ENCODE results near the gene POLE.

Gene POLE

GRCh38 chr12:132673288-132674179 is 13.6 kb downstream of the POLE start:
- DNase-seq, result no peak

DNA sequence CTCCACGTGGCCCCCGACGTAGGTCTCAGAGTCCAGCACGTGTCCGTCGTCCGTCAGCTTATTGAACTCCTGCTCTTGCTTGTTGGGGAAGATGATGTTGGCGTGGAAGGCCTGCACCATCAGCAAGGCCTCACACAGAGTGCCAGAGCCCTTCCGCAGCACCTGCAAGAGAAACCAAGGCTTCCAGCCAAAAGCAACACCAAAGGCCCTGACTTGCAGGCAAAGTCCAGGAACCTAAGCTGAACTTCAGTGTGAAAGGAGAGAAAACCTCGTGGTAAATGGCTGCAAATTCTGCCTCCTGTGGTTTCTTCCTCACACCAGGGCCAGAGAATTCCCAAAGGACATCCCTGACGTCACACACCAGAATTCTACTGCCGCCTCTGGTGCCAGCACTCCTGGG is 14.5 kb downstream of the POLE start:
- DNase-seq, result no peak

DNA sequence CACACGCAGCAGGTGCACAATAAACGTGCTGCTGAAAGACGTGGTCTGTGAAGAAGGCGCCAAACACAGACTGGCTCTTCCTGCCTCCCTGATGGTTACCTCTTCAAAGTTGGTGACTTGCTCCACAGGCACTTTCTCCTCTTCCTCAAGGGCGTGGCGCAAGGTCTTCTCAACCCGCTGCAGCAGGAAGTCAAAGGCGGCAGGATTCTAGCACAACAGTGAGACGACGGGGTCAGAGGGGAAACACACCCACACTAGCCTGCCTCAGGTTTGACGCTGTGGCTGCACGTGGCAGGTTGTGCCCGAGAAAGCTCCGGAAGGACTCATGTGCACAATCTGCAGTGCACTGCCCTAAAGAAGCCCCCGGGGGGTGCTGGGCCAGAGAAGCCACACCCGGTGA is 15.0 kb downstream of the POLE start:
- DNase-seq, result no peak

DNA sequence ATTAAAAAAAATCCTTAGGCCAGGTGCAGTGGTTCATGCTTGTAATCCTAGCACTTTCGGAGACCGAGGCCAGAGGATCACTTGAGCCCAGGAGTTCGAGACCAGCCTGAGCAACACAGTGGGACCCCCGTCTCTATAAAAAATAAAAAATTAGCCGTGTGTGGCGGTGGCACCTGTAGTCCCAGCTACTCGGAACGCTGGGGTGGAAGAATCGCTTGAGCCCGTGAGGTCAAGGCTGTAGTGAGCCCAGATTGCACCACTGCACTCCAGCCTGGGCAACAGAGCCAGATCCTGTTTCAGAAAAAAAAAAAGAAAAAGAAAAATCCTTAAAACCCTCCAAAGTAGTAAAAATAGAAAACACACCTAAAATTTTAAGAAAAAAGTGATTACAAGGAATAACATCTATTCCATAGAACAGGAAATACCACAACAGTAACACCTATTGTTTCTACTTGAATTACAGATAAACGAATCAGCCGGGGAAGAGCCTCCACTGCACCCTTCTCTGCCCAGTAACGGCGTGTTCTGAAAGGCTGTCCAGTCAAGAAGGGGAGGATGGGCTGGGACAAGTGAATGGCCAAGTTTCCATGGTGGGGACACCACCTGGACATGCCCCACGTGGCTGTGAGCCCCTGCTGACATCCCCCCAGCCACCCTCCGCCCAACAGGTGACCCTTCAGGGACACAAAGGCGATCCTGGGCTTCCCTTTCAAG is 17.8 kb downstream of the POLE start:
- DNase-seq, result no peak

DNA sequence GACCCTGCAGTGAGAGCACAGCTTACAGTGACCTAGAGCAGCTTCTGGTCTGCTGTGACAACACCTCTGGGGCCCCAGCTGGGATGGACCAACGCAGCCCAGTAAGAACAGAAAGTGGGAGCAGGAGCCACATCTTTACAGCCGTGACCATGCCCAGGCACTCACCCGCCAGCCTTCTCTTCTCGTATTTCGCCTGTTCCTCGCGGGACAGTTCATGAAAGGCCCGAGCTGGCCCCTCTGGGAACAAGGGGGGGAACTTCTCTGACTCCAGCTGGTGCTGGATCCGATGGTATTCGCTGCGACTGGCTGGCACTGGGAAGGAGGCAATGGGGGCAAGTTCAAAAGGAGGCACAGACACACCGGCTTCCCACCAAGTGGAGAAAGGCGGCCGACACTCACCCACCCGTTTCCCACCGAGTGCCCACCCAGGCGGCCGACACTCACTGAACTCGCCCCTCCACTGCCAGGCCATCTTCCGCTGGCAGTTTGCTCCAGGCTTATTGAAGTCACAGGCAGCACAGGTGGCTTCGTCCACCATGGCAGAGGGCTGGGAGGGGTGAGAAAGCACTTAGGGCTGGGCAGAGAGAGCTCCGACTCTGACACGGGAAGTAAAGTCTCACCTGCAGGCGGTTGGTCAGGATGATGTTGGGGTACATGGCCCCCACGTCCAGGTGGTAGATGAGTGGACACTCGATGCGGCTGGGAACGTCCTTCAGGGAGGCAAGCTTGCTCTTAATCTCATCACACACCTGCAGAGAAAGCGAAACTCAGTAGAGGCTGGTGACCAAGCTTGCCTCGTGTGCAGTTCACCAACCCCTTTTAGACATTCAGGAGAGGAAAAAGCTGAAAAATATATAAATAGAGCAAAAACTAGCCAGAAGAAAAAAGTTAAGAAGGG is 18.7 kb downstream of the POLE start:
- no peak for DNase-seq

GRCh38 chr12:132665794-132666193 is 21.3 kb downstream of the POLE start:
- no peak for DNase-seq

DNA sequence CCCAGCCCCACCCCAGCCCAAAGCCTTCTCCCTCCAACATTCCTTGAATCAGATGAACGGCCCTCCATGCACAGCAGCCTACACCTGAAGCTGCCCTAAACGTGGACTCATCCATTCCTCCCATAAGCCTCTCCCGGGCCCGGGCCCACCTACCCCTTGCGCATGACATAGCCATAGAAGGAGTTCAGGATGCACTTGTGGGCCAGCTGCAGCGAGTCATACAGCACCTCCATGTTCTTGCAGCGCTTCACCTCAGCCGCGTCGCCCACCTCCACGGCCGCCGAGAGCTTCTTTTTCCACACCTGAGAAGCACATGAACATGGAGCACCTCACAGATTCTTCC is 22.0 kb downstream of the POLE start:
- no peak for DNase-seq

DNA sequence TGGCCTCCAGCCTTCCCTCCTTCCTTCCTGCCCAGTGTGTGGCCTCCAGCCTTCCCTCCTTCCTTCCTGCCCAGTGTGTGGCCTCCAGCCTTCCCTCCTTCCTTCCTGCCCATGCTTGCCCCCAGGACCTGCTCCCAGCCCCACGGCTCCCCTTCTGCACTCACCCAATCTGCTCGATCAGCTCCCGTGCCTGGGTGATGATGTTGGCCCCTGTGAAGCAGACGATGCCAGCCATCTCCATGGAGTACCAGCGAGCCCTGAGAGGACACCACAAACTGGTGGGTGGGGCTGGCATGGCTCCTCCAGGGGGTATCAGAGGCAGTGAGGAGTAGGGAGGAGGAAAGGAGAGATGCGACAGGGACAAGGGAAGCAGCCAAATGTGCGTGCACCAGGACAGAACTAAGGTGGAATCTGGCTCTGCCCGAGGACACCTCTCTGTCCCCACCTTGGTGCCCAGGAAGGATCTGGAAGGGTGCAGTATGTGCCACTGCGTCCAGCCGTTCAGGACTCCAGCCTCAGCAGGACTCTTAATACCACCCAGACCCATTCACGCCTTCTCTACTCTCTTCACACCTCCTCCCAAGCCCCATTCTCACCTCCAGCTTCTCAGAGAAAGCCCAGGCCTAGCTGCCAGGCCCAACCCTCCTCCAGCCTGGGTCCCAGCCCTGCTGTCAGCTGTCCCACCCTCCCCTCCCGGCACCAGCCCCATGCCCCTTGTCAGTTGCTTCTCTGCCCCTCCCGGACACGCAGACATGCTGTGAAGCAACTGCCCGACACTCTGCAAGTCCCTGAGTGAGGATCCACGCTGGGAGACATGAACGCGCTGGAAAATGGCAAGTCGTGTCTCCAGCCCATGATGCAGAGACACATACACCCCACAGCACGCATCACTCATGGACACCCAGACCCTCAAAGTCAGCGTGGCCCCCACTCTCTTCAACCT is 22.7 kb downstream of the POLE start:
- no peak for DNase-seq

DNA sequence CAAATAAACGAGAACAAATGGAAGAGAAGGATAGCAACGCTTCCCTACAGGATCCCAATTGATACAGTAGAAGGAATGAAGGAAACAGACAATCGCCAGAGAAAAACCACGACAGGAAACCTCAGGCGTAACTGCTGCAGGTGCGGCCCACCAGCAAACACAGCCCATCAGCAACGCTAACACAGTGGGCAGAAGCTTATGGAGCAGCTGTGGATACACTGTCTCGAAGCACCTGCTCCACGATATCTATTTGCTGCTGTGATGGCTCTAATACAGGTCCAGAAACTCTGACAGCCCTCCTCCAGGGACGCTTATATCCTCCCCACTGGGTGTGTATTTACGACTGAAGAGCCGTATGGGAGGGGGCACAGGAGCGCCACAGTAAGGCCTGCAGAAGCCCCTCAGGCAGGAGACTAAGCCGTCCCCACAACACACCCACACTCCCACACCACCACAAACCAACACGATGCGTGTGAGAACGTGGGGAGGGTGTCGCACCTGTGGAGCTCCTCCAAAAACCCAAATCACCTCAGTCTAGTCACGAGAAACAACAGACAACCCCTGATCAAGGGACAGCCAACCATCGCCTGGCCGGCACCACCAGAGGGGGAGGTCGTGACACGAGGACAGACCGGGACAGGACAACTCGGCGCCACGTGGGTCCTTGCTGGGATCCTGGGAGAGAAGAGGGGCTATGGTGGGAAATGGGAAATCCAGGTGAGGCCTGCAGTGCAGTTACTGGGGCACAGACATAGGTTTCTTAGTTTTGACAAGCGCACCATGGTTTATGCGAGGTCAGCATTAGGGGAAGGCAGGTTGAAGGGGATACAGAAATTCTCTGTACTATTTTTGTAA is 24.0 kb downstream of the POLE start:
- DNase-seq, result no peak

GRCh38 chr12:132661972-132662371 is 25.2 kb downstream of the POLE start:
- DNase-seq, result no peak

DNA sequence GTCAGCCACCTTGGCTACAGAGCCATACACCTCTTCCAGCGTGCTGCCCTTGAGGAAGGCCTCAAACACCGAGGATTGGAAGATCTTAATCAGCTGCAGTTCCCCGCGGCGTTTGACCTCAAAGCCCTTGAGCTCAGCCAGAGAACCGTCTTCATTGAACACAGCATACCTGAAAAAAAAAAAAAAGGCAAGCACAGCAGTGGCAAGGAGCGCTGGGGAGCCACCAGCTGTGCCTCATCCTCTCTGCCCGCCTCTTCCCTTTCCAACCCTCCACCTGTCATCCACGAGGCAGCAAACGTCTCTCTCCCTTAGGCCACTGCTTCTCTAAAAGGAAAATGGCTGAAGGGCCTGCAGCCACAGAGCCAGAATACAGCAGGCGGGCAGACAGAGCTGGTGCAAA is 26.1 kb downstream of the POLE start:
- no peak for DNase-seq

- no peak for DNase-seq
Observed at GRCh38 chr12:132660052-132660451, 27.1 kb downstream of the POLE start.

DNA sequence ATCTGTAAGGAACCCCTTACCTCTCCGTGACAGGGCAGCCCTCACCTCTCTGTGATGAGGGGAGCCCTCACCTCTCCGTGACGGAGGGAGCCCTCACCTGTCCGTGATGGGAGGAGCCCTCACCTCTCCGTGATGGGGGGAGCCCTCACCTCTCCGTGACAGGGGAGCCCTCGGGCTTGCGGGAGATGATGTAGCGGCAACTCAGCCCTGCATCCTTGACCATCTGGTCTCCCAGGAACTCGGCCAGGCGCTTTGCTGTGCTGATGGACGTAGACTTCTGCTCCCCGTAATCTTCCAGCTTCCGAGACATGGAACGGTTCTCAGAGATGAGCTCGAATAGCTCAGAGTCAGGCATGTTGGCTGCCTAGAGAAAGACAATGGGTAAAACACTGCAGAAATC is 28.0 kb downstream of the POLE start:
- DNase-seq, result no peak

DNA sequence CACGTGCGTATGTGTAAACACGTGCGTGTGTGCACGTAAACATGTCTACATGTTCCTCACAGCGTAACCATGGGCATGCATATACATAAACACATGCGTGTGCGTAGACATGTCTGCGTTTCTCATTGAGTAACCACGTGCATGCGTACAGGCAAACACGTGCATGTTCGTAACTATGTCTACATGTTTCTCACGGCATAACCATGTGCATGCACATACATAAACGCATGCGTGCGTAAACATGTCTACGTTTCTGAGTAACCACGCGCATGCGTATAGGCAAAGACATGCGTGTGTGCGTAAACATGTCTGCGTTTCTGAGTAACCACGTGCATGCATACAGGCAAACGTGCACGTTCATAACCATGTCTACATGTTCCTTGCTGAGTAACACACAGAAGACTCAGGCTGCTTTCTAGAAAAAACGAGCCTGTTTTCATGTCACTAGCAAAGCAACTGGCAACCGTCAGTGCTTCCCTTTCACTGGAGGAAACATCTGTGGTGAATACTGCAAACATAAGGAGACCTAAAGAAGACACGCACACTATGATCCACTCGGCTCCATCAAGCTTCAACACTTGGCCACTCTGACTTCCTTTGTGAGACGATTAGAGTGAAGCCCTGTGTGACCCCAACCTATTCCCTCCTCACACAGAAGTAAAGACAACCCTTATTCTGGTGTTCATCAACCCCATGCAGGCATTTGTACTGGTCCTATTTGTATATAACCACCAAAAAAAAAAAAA is 28.8 kb downstream of the POLE start:
- no peak for DNase-seq

DNA sequence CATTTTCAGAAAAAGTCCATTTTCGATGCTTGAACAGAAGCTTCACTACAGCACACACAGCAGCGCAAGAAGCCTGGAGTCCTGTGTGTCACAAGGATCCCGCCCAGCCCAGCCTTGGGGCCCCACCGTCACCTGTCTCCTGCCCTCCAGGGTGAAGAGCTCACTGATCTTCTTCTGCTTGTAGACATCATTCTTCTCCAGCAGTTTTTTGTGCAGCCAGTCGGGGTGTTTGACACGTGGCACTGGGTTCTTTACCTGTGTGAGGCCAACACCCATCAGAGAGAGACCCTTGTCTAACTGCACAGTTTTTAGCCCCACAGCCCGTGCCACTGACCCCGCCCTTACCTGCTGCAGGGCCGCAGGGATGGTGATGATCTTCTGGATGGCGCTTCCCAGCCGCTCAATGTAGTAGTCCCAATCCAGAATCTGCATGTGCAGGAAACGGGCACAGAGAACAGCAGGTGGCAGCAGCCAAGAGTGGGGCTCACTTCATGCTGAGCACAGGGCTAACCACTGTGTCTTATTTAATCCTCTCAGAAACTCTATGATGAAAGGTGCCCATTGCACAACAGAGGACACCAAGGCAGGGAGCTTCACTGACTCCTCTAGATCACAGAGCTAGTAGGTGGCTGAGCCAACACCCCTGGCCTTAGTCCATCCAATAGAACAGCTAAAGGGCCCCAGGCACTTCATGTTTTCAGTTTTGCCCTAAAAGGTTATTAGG is 30.0 kb downstream of the POLE start:
- no peak for DNase-seq

DNA sequence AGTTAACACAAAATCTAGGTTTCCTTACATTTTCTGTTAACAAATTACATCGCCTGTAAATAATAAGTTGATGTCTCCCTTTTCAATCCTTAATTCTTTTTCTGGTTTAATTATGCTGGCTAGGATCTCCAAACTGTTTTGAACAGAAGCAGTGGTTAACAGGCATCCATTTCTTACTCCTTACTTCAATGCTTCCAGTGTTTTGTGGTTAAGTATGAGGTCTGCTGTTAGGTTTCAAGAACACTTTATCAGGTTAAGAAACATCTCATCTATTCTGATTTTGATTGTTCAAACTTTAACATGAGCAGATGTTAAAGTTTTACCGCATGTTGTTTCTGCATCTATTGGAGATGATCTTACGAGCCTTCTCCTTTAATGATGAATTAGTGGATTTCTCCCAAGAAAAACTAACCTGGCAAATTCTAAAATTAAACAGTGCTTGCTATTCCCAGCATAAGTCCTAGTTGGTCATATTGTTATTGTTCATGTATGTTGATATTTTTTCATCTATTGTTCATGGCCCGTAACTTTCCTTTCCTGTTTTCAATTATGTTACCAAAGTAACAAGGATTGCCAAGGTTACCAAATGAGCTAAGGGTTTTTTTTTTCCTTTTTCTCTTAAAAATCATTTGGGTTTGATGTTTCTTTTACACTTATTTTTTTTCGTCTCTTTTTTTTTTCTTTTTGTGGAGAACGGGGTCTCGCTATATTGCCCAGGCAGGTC is 33.4 kb downstream of the POLE start:
- DNase-seq, result no peak

- no peak for DNase-seq
Observed at GRCh38 chr12:132651444-132652100, 35.6 kb downstream of the POLE start.

GRCh38 chr12:132649226-132649945 is 37.8 kb downstream of the POLE start:
- DNase-seq, result no peak
